Raji (cell line): Measurements from ENCODE around the gene TGM2.

Experiments
- POLR2A ChIP-seq: IDR thresholded peaks from 2 replicates; pipeline ENCODE4 v1.6.1; 2011; ENCODE audit warnings: low read depth, low read length, control low read depth; ENCODE audit not compliant: insufficient read depth

TGM2 gene

GRCh38 chr20:38139156-38139912, 25.7 kb downstream of the TGM2 start:
- no peak for TF ChIP-seq POLR2A

- no peak for TF ChIP-seq POLR2A
Observed at GRCh38 chr20:38138086-38138778, 26.8 kb downstream of the TGM2 start.

GRCh38 chr20:38137441-38138037, 27.5 kb downstream of the TGM2 start:
- TF ChIP-seq POLR2A = no peak

GRCh38 chr20:38136421-38137245, 28.4 kb downstream of the TGM2 start:
- TF ChIP-seq POLR2A = no peak

- no peak for TF ChIP-seq POLR2A
Observed at GRCh38 chr20:38135651-38136420, 29.2 kb downstream of the TGM2 start.

- TF ChIP-seq POLR2A = no peak
Observed at GRCh38 chr20:38135271-38135650, 29.8 kb downstream of the TGM2 start.

- TF ChIP-seq POLR2A = no peak
Observed at GRCh38 chr20:38134427-38135270, 30.4 kb downstream of the TGM2 start.

GRCh38 chr20:38133680-38134426, 31.2 kb downstream of the TGM2 start:
- no peak for TF ChIP-seq POLR2A

GRCh38 chr20:38132910-38133501, 32.1 kb downstream of the TGM2 start:
- TF ChIP-seq POLR2A = no peak

- TF ChIP-seq POLR2A = no peak
Observed at GRCh38 chr20:38132156-38132909, 32.7 kb downstream of the TGM2 start.

DNA sequence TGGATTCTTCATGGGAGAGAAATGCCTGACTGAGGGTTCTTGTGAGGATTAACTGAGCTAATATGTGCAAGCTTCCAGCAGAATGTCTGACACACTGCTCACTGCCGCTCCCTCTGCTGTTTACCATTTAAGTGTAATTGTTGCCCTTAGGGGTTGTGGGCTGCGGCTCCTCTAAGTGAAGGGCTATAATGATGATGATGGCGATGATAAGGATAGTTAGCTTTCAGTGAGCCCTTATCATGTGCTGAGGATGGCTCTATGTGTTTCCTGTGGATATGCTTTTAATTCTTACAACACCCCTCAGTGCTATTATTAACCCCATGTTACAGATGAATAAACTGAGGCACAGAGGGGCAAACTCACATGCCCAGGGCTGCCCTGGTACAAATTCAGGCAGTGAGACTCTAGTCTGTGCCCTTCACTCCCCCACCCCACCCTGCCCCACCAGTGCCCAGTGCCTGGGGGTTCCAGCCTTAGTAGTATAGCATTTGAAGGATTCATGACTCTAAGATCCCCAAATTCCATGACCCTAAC, 33.4 kb downstream of the TGM2 start:
- no peak for TF ChIP-seq POLR2A
